Retina (tissue), 1 donor: Measurements from ENCODE around the gene RGS1.
A peak's percentile ranks its signal among the peaks of the same experiment; 100 is the strongest.
"Not testable (repeated sequence)": the region's sequence is repeated elsewhere in the genome, so short reads cannot be mapped to it uniquely, and the experiment has no call there.

Source experiments
- DNase-seq: peaks from one replicate; pipeline ENCODE4 v3.0.0-alpha.2; 2016

RGS1 gene

DNA sequence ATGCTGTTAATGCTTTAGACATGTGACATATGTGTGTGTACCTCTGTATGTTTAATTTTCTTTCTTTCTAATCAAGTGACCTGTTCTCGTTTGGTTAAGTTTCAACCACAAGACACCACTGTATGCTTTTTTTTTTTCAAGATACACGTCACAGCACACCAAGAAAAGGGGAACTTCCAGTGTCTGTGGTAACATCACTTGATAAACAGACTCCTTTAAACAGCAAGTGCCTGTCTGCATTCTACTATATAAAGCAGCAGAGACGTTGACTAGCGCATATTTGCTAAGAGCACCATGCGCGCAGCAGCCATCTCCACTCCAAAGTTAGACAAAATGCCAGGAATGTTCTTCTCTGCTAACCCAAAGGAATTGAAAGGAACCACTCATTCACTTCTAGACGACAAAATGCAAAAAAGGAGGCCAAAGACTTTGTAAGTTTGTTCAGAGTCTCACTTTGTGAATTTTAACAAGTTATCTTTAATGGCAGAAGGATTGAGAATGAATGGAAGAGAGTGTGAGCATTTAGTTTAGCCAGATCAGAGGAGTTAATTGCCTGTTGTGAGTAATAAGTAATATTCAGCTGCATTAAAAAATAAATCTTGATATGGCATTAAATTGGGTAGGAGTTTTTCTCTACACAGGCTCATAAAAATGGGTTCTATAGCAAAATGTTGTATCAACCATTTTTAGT is at the start of gene RGS1:
RGS1 (plus strand) TSS at position 275 of the 691 bp plus-strand sequence; CDS start at position 295, 20 bp downstream.
- no peak for DNase-seq

- no peak for DNase-seq
These were observed 48.3 kb upstream of the RGS1 start for GRCh38 chr1:192527111-192527795.

DNA sequence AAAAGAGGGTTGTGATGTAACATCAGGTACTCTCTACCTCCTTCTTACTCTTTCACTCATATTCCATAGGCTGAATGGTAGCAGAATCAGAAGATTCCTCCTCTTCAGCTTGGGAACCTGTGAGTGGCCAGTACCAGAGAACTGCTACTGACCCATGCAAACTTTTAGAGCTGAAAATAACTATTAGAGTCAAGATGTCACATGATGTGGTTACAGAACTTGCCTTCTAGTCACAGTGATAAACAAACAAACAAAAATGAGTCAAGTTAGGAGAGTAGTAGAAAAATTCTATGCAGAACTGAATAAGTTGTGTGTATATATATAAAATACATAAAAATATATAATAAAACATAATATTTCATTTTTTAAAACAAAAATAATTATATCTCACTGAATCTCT is 47.6 kb upstream of the RGS1 start:
- no peak for DNase-seq

- no peak for DNase-seq
These were observed 46.4 kb upstream of the RGS1 start for GRCh38 chr1:192529031-192529755.

GRCh38 chr1:192529811-192530210 is 45.8 kb upstream of the RGS1 start:
- DNase-seq = no peak

DNA sequence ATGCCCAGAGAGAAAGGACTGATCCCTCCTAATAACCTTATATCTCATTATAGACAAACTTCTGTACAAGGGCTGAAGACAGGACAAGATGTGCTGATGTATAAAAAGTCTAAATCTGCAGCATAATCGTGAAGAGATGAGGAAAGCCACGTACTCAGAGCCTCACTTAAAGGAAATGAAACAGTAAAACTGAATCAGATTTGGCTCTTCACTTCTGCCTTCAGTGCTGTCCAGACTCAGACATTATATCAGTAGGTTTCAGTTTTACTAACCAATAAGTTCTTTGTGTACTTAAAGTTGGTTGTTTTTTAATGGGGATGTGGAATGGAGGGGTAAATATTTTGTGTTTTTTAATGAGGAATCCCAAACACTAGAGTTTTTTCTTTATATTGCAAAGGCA is 45.3 kb upstream of the RGS1 start:
- no peak for DNase-seq

GRCh38 chr1:192531037-192531703 is 44.4 kb upstream of the RGS1 start:
- not testable (repeated sequence) for DNase-seq

- DNase-seq = no peak
These were observed 40.9 kb upstream of the RGS1 start for GRCh38 chr1:192534666-192535065.

- no peak for DNase-seq
These were observed 39.5 kb upstream of the RGS1 start for GRCh38 chr1:192535916-192536664.

GRCh38 chr1:192538407-192539296 is 36.9 kb upstream of the RGS1 start:
- DNase-seq = peak; percentile 5

GRCh38 chr1:192539297-192540092 is 36.1 kb upstream of the RGS1 start:
- peak; percentile 20 for DNase-seq

- no peak for DNase-seq
These were observed 32.1 kb upstream of the RGS1 start for GRCh38 chr1:192543445-192543844.

DNA sequence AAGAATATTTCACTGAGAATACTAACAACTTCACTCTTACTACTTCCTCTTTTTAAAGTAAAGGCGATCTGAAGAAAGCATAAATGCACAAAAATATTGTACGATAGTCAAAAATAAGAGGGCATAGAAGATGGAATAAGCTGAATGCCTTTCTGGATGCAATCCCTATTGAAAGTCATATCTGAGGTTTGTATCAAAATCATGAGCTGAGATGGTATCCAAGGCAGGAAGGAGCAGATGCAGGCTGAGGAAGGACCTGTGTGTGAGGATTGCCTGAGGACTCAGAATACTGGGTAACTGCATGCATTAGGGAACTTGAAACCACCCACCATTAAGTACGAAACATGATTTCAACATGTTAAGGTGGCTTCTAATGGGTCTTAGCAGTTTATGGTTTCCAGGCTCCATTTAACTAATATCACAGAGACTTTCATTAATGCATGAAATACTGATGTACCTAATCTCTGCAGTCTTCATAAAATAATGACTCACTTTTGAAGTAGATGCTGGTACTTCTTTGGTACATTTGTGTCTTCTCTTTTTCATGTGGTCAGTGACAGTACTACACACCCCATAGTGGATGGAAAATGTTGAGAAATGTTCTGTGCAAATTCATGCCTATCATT is 29.6 kb upstream of the RGS1 start:
- no peak for DNase-seq

GRCh38 chr1:192546596-192547190 is 28.9 kb upstream of the RGS1 start:
- no peak for DNase-seq

GRCh38 chr1:192547501-192547900 is 28.1 kb upstream of the RGS1 start:
- DNase-seq = no peak

- DNase-seq = no peak
These were observed 25.6 kb upstream of the RGS1 start for GRCh38 chr1:192549937-192550336.

GRCh38 chr1:192550922-192551534 is 24.5 kb upstream of the RGS1 start:
- DNase-seq = no peak

- no peak for DNase-seq
These were observed 22.8 kb upstream of the RGS1 start for GRCh38 chr1:192552760-192553191.

- no peak for DNase-seq
These were observed 21.8 kb upstream of the RGS1 start for GRCh38 chr1:192553741-192554140.
